Hippocampal formation (tissue), 2 donors: ENCODE results near the gene LRFN5.
"Not testable (repeated sequence)": the region's sequence is repeated elsewhere in the genome, so short reads cannot be mapped to it uniquely, and the experiment has no call there.

Source experiments
- DNase-seq, 2 donors: peaks; one replicate each; lab custom pipeline; 2025; lab: John Stamatoyannopoulos, UW

LRFN5 gene

GRCh38 chr14:41636492-41637392, 30.1 kb downstream of the LRFN5 start:
- DNase-seq = no peak

DNA sequence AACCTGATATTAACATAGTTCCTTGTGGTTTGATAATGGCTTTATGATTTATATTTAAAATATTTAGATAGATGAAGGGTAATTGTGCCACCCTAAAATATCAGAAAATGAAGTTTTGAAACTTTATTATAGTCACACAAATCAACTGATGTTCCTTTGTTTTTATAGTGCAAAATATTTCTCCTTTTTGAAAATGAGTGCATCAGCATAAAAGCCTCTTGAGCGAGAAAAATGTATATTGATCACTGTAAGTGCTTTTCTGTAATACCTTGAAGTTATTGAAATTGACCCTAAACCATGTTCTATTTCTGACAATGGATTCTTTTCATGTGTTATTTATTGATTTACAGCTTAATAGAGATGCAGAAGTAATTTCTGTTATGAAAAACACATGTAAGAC, 35.0 kb downstream of the LRFN5 start:
- DNase-seq = no peak

- DNase-seq = no peak
Measured at GRCh38 chr14:41642367-41642766, 35.7 kb downstream of the LRFN5 start.

DNA sequence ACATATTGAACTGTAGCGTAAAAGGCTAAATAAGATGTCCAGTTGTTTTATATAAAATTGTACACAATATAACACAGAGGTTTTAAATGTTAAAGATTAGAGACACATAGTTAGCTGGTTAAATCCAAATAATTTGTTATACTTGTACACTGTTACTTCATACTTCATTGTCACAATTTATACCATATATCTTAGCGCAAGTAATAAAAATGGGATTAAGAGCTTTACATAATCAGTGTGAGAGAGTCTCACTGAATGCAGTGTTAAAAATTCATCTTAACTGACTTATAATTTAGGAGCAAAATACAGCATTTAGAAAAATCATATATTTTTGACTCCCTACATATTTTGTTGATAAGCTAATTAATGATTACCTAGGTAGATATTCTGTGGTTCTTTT, 36.1 kb downstream of the LRFN5 start:
- no peak for DNase-seq

- no peak for DNase-seq
Measured at GRCh38 chr14:41644606-41645005, 37.9 kb downstream of the LRFN5 start.

GRCh38 chr14:41650802-41651201, 44.1 kb downstream of the LRFN5 start:
- no peak for DNase-seq

GRCh38 chr14:41654196-41654595, 47.5 kb downstream of the LRFN5 start:
- no peak for DNase-seq

- DNase-seq = no peak
Measured at GRCh38 chr14:41662780-41663472, 56.2 kb downstream of the LRFN5 start.

DNA sequence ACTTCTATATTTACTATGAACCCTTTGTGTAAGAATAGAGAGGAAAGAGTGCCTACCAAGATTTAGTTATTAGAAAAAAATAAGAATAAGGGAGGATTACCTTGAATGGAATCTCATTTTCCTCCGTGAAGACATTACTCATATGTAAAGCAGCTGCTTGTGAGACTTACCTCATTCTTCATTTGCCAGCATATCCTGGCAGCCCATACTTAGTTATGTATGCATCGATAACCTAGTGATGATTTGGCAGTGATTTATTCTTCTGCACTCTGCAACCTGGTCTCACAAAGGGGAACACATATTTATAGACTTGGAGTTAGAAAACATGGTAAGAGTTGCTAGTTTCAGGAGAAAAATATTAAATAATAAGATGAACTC, 56.8 kb downstream of the LRFN5 start:
- no peak for DNase-seq

DNA sequence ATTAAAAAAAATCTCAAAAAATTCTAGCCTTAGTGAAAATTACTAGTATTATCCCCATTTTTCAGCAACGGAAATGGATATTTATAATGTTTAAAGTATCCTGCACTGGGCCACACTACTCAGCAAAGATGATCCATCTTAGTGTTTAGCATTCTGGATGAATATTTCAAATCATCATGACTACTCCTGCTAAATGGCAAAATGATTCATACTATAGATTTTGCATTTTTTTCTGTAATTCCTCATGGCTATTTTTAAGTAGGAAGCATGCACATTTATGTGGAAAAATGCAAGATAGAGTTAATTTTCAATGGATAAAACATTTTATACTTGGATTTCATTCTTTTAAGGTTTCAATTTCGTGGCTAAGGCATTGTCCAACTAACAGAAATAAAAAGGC, 59.6 kb downstream of the LRFN5 start:
- DNase-seq = no peak

- DNase-seq = no peak
Measured at GRCh38 chr14:41668356-41668755, 61.7 kb downstream of the LRFN5 start.

GRCh38 chr14:41673601-41674000, 66.9 kb downstream of the LRFN5 start:
- not testable (repeated sequence) for DNase-seq

DNA sequence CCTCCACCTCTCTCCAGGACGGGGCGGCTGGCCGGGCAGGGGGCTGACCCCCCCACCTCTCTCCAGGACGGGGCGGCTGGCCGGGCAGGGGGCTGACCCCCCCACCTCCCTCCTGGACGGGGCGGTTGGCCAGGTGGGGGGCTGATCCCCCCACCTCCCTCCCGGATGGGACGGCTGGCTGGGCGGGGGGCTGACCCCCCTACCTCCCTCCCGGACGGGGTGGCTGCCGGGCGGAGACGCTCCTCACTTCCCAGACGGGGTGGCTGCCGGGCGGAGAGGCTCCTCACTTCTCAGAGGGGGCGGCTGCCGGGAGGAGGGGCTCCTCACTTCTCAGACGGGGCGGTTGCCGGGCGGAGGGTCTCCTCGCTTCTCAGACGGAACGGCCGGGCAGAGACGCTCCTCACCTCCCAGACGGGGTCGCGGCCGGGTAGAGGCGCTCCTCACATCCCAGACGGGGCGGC, 67.9 kb downstream of the LRFN5 start:
- not testable (repeated sequence) for DNase-seq

DNA sequence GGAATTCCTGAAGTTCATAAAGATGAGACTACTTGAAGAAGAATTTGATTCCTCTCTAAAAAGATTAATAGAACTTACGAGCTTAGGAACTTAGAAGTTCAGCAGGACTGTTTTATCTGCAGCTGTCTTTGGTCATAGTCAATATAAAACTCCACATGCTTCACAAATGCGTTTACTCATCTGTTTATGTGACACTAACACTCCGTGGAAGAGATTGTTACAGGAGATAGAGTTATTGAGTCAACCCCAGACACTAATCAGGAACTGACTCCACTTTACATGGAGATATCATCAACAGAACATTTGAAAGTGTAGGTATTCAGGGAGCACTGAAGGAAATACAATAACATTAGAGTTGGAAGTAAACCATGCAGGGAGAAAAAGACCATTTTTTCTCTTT, 92.8 kb downstream of the LRFN5 start:
- DNase-seq = no peak

DNA sequence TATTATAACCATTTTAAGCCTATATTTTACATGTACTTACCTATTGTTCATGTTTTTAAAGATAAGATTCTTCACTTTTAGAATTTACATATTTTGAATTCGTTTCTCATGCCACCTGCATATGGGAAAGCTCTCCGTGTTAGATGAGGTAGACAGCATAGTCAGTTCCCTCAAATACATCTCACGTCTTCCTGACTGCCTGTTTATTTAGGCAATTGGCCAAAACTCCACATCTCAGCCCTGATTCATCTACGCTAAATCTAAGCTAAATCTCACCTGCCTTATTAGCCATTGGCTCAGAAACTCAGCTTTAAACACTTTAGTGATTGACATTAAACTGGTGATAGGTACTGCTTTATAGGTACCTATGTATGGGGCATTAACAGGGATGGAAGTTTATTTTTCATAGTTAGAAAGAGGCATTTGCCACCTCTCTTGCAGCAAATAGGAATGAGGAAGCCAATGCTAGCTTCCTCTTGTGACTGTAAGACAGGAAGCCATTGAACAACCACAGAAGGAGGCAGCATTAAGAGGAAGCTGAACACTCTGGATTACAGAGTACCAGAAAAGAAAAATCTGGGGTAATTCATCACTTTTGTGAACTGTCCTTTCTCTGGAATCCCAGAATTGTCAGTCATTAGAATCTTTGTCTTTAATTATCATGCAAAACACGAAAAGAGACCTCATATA, 111.9 kb downstream of the LRFN5 start:
- DNase-seq = peak in 1 of 2 donors; percentile 7

- DNase-seq = no peak
Measured at GRCh38 chr14:41739203-41739602, 132.5 kb downstream of the LRFN5 start.

GRCh38 chr14:41743140-41743539, 136.5 kb downstream of the LRFN5 start:
- no peak for DNase-seq

GRCh38 chr14:41749429-41749828, 142.8 kb downstream of the LRFN5 start:
- no peak for DNase-seq

- not testable (repeated sequence) for DNase-seq
Measured at GRCh38 chr14:41750575-41750974, 143.9 kb downstream of the LRFN5 start.

DNA sequence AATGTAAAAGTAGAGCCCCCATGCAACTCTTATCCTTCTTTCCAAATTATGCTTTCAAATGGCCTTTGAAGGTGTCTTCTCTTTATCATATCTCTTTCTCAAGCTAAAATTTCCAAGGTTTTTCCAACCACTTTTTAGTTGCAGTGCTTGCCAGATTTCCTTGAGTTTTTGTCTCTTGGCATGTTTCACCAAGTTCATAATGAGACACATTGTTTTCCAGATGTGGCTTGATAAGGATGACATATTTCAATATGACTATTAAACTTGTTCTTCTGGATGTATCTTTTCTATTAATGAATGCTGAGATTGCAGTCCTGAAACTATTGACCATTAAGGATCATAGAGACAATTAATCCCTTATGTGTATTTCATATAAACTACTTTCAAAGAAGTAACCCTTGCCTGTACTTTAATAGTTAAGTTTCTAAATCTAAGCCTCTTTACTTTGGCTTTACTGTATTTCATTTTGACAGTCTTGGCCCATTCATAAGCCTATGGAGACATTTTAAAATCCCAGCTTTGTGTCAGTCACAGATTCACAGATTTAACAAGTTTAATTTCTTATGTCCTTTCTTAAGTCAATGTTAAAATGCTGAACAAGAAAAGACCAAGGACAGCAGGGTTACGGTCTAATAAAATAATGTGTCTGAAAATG, 151.5 kb downstream of the LRFN5 start:
- DNase-seq = no peak

GRCh38 chr14:41761204-41761603, 154.5 kb downstream of the LRFN5 start:
- DNase-seq = no peak

GRCh38 chr14:41766772-41767171, 160.1 kb downstream of the LRFN5 start:
- DNase-seq = no peak
